Measurements from ENCODE around the gene PIBF1. TPM values are rescaled to one million over a fixed set of nuclear protein-coding genes. Genes with fewer than 3 reads are reported as not detected.
"Not testable (repeated sequence)": the region's sequence is repeated elsewhere in the genome, so short reads cannot be mapped to it uniquely, and the experiment has no call there.

Gene PIBF1
- total RNA-seq, 1 donor from 2014 or later = 16.9 TPM

DNA sequence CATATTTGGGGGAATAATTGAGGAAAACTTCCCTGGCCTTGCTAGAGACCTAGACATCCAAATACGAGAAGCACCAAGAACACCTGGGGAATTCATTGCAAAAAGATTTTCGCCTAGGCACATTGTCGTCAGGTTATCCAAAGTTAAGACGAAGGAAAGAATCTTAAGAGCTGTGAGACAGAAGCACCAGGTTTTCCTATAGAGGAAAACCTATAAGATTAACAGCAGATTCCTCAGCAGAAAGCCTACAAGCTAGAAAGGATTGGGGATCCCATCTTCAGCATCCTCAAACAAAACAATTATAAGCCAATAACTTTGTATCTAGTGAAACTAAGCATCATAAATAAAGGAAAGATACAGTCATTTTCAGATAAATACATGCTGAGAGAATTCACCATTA, 114.9 kb downstream of the PIBF1 start:
- Histone ChIP-seq H3K4me3 (no peak overlapping the region), H3K4me1 (peaks cover 9% of the 10 kb centered on the region), H3K36me3 (peaks cover 0 to 7% of the 10 kb centered on the region in 2 donors), H3K27me3 (no peaks in the 10 kb centered on the region), H3K27ac (no peak overlapping the region), H3K9me3 (no peaks in the 10 kb centered on the region)
- intact Hi-C loops (cut with DNase I) = no loop called here
- no peak for DNase-seq (ENCODE audit: extremely low spot score in 2 of 2)
- no peak for TF ChIP-seq POLR2A (IDR thresholded peaks at IDR 0.05)
- TF ChIP-seq POLR2AphosphoS5 (IDR thresholded peaks at IDR 0.05; ENCODE audit: insufficient read depth in 1 of 2, low read depth in 1 of 2) = no peak
- TF ChIP-seq, protein P1, sequence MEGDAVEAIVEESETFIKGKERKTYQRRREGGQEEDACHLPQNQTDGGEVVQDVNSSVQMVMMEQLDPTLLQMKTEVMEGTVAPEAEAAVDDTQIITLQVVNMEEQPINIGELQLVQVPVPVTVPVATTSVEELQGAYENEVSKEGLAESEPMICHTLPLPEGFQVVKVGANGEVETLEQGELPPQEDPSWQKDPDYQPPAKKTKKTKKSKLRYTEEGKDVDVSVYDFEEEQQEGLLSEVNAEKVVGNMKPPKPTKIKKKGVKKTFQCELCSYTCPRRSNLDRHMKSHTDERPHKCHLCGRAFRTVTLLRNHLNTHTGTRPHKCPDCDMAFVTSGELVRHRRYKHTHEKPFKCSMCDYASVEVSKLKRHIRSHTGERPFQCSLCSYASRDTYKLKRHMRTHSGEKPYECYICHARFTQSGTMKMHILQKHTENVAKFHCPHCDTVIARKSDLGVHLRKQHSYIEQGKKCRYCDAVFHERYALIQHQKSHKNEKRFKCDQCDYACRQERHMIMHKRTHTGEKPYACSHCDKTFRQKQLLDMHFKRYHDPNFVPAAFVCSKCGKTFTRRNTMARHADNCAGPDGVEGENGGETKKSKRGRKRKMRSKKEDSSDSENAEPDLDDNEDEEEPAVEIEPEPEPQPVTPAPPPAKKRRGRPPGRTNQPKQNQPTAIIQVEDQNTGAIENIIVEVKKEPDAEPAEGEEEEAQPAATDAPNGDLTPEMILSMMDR (IDR thresholded peaks at IDR 0.05) = no peak

DNA sequence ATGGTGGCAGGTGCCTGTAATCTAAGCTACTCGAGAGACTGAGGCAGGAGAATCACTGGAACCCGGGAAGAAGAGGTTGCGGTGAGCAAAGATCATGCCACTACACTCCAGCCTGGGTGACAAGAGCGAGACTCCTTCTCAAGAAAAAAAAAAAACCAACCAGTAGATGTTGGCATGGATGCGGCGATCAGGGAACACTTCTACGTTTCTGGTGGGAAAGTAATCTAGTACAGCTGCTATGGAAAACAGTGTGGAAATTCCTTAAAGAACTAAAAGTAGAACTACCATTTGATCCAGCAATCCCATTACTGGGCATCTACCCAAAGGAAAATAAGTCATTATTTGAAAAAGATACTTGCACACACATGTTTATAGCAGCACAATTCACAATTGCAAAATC, 119.6 kb downstream of the PIBF1 start:
- H3K4me3 ChIP-seq; H3K36me3 ChIP-seq; intact Hi-C loops (cut with DNase I): not testable (repeated sequence)

DNA sequence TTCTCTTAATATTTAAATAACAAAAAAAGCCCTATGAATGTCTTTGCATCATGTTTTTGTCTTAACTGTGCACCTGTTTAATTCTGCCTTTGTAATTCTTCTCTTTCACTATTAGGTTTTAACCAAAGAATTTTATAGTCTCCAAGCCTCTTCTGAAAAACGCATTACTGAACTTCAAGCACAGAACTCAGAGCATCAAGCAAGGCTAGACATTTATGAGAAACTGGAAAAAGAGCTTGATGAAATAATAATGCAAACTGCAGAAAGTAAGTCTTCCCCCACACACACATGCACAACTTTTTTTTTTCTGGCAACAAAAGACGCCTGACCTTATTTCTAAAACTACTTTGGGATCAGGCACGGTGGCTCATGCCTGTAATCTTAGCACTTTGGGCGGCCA, 126.5 kb downstream of the PIBF1 start:
- Histone ChIP-seq H3K4me1 (no peaks in the 10 kb centered on the region), H3K27me3 (no peaks in the 10 kb centered on the region), H3K4me3 (no peak overlapping the region), H3K9me3 (no peaks in the 10 kb centered on the region), H3K36me3 (peaks cover 0 to 15% of the 10 kb centered on the region in 2 donors), H3K27ac (no peak overlapping the region)
- no peak for TF ChIP-seq POLR2A (IDR thresholded peaks at IDR 0.05)
- TF ChIP-seq POLR2AphosphoS5 (IDR thresholded peaks at IDR 0.05; ENCODE audit: insufficient read depth in 1 of 2, low read depth in 1 of 2) = no peak
- TF ChIP-seq, protein P1 (IDR thresholded peaks at IDR 0.05) = no peak
- intact Hi-C loops (cut with DNase I) = no loop called here
- no peak for DNase-seq (ENCODE audit: extremely low spot score in 2 of 2)

More for the DNA sequence above, 119.6 kb downstream of the PIBF1 start:
- H3K9me3 ChIP-seq; H3K27ac ChIP-seq; H3K4me1 ChIP-seq; DNase-seq (ENCODE audit: extremely low spot score in 2 of 2); H3K27me3 ChIP-seq: not testable (repeated sequence)

DNA sequence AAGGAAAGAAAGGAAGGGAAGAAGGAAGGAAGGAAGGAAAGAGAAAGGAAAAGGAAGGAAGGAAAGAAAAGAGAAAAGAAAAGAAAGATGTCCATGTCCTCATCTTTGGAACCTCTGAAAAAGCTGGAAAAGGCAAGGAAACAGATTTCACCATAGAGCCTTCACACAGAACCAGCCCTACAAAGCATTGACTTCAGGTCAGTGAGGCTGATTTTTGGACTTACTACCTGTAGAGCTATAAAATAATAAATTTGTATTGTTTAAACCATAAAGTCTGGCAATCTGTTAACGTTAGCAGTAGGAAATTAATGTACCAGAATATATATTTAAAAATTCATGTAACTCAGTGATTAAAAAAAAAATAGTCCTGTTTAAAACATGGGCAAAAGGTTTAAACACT, 130.0 kb downstream of the PIBF1 start:
- Histone ChIP-seq H3K27me3 (no peaks in the 10 kb centered on the region), H3K27ac (no peak overlapping the region), H3K36me3 (peaks cover 0 to 15% of the 10 kb centered on the region in 2 donors), H3K4me1 (no peaks in the 10 kb centered on the region), H3K9me3 (no peaks in the 10 kb centered on the region), H3K4me3 (no peak overlapping the region)
- intact Hi-C loops (cut with DNase I) = no loop called here
- no peak for DNase-seq (ENCODE audit: extremely low spot score in 2 of 2)
- TF ChIP-seq POLR2AphosphoS5 (IDR thresholded peaks at IDR 0.05; ENCODE audit: insufficient read depth in 1 of 2, low read depth in 1 of 2) (no peak), POLR2A (IDR thresholded peaks at IDR 0.05) (no peak)
- TF ChIP-seq, protein P1 (IDR thresholded peaks at IDR 0.05) = no peak

DNA sequence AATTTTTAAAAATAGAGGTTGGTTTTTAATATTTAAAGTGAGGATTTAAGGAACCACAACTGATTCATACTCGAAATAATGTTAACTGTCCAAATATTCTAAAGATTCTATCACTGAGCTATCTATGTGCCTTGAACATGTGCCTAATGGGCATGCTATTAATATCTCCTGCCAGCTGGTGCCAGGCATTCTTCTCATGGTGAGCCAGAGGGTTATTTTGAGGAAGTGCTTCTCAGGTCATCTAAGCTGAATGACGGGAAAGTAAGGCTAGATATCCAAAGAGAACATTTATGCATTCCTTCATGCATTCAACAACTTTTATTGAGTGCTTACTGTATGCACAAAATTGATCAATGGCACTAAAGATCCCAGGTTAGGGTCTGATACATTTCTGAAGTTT, 138.2 kb downstream of the PIBF1 start:
- DNase-seq (ENCODE audit: extremely low spot score in 2 of 2) = no peak
- Histone ChIP-seq H3K9me3 (no peaks in the 10 kb centered on the region), H3K27me3 (no peaks in the 10 kb centered on the region), H3K4me3 (no peak overlapping the region), H3K27ac (no peak overlapping the region), H3K4me1 (no peaks in the 10 kb centered on the region), H3K36me3 (peaks cover 0 to 11% of the 10 kb centered on the region in 2 donors)
- TF ChIP-seq POLR2AphosphoS5 (IDR thresholded peaks at IDR 0.05; ENCODE audit: insufficient read depth in 1 of 2, low read depth in 1 of 2) = no peak
- TF ChIP-seq POLR2A (IDR thresholded peaks at IDR 0.05) = no peak
- TF ChIP-seq, protein P1 (IDR thresholded peaks at IDR 0.05) = no peak
- intact Hi-C loops (cut with DNase I) = no loop called here

DNA sequence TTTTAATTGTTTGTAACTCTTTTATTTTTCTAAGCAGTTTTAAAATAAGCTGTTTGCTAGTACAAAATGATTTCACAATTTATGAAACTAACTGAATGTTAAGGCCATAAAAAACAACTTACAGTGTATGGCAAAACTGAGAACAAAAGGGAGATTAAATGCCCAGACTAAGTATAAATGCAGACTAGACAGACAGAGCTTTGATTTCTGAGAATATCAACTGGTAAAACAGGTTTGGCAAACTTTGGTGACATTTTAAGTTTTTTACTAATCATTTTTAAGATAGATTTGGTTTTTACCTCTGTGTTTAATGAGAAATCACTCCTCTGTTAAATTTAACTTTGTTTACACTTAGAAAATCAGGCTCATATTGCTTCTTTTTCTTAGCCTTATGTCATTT, 149.4 kb downstream of the PIBF1 start:
- Histone ChIP-seq H3K27ac (no peak overlapping the region), H3K4me3 (no peak overlapping the region), H3K27me3 (no peaks in the 10 kb centered on the region), H3K36me3 (peaks cover 0 to 4% of the 10 kb centered on the region in 2 donors), H3K9me3 (no peaks in the 10 kb centered on the region), H3K4me1 (no peaks in the 10 kb centered on the region)
- DNase-seq (ENCODE audit: extremely low spot score in 2 of 2) = no peak
- no peak for TF ChIP-seq POLR2AphosphoS5 (IDR thresholded peaks at IDR 0.05; ENCODE audit: insufficient read depth in 1 of 2, low read depth in 1 of 2)
- intact Hi-C loops (cut with DNase I) = no loop called here

Measured in vagina (tissue), 2 donors.